ENCODE measurements around the gene CFAP52.

DNA sequence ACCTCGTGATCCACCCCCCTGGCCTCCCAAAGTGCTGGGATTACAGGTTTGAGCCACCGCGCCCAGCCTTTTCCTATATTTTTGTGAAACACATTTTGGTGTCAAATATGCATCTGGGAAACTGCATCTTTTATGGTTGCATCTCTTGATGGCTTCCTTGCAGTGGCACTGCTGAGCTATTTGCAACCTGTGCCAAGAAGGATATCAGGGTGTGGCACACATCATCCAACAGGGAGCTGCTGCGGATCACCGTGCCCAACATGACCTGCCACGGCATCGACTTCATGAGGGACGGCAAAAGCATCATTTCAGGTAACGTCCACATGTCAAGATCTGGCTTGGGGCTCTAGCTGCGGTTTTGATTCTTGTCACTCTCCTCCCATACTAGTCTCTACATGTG is 52.1 kb downstream of the CFAP52 start:
- TF ChIP-seq GATA2 (IDR thresholded peaks at IDR 0.05; ENCODE audit: low read depth, low read length) (no peak), GATA3 (IDR thresholded peaks at IDR 0.05; ENCODE audit: low read depth, low read length) (no peak)
